ENCODE measurements around the gene GPR162. TPM values are rescaled to one million over a fixed set of nuclear protein-coding genes. Genes with fewer than 3 reads are reported as not detected.

GPR162 gene
- total and polyA plus RNA-seq, 4 donors: 0.59 to 2.4 (median 1.7) TPM

DNA sequence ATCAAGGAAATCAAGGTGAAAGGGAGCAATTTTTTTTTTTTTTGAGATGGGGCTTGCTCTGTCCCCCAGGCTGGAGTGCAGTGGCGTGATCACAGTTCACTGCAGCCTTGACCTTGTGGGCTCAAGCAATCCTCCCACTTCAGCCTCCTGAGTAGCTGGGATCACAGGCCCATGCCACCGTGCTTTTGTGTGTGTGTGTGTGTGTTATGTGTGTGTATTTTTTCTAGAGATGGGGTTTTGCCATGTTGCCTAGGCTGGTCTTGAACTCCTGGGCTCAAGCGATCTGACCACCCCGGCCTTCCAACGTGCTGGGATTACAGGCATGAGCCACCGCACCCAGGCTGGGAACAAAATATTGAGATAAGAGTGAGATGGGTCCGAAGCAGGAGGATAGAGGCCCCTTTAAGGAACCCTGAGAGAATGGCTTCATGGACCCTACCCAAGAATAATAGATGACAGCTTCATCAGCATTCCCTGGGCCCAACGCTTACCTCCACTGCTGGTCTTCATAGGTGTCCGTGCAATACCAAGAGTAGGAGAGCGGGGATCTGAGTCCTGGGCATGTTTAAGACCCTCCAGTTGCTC is 28.4 kb downstream of the GPR162 start:
- Histone ChIP-seq H3K4me1 (ENCODE audit: control insufficient read depth in 4 of 4, insufficient read depth in 4 of 4, low read length in 3 of 4) (peaks cover 7 to 23% (median 13%) of the 10 kb centered on the region in 4 donors), H3K4me3 (ENCODE audit: low read depth in 1 of 3, low read length in 3 of 3) (no peak overlapping the region), H3K9me3 (ENCODE audit: control insufficient read depth in 4 of 4, low read length in 3 of 4) (no peaks in the 10 kb centered on the region), H3K9ac (ENCODE audit: low read depth in 1 of 2, low read length in 2 of 2) (no peak overlapping the region), H3K36me3 (ENCODE audit: control insufficient read depth in 4 of 4, insufficient read depth in 3 of 4, low read depth in 1 of 4, low read length in 3 of 4) (no peaks in the 10 kb centered on the region), H3K27me3 (ENCODE audit: control insufficient read depth in 4 of 4, insufficient read depth in 4 of 4, low read length in 3 of 4) (no peaks in the 10 kb centered on the region), H3K27ac (ENCODE audit: low read depth in 1 of 2, low read length in 2 of 2) (no peak overlapping the region)
- 92% methylated on average over 10 of the region's 10 CpGs for whole genome bisulfite sequencing
- DNase-seq (ENCODE audit: low spot score): no peak
- no peak for TF ChIP-seq YY1 (IDR thresholded peaks at IDR 0.05)
- TF ChIP-seq FOXA2 (IDR thresholded peaks at IDR 0.05): no peak

- no peak for DNase-seq (ENCODE audit: low spot score)
Observed at GRCh38 chr12:6850796-6851152, 29.2 kb downstream of the GPR162 start.

GRCh38 chr12:6851153-6851920 is 29.7 kb downstream of the GPR162 start, which contains the start of gene CDCA3:
CDCA3 (minus strand) TSS chr12:6851286; CDS start chr12:6850952, 334 bp downstream.
- under 1% methylated on average over 37 of the region's 37 CpGs for WGBS
- H3K36me3 ChIP-seq (ENCODE audit: control insufficient read depth in 4 of 4, insufficient read depth in 3 of 4, low read depth in 1 of 4, low read length in 3 of 4): peaks cover 0 to 9% (median 7%) of the 10 kb centered on the region in 4 donors
- H3K27me3 ChIP-seq (ENCODE audit: control insufficient read depth in 4 of 4, insufficient read depth in 4 of 4, low read length in 3 of 4): no peaks in the 10 kb centered on the region
- peak within 1 kb of the TSS; percentile 77 to 87 for H3K9ac ChIP-seq (ENCODE audit: low read depth in 1 of 2, low read length in 2 of 2)
- H3K9me3 ChIP-seq (ENCODE audit: control insufficient read depth in 4 of 4, low read length in 3 of 4): no peaks in the 10 kb centered on the region
- peak; percentile 96 for DNase-seq (ENCODE audit: low spot score)
- peak within 1 kb of the TSS; percentile 90 to 98 for H3K27ac ChIP-seq (ENCODE audit: low read depth in 1 of 2, low read length in 2 of 2)
- peak within 1 kb of the TSS; percentile 79 to 99 (median 79) for H3K4me3 ChIP-seq (ENCODE audit: low read depth in 1 of 3, low read length in 3 of 3)
- H3K4me1 ChIP-seq (ENCODE audit: control insufficient read depth in 4 of 4, insufficient read depth in 4 of 4, low read length in 3 of 4): peaks cover 7 to 23% (median 13%) of the 10 kb centered on the region in 4 donors
- no peak for TF ChIP-seq YY1 (IDR thresholded peaks at IDR 0.05)
- no peak for TF ChIP-seq EGR1 (IDR thresholded peaks at IDR 0.05; ENCODE audit: low read depth in 2 of 2)
- TF ChIP-seq SP1 (IDR thresholded peaks at IDR 0.05): peak; percentile 99
- peak in 1 of 2 donors; percentile 52 for TF ChIP-seq JUND (IDR thresholded peaks at IDR 0.05)
- TF ChIP-seq FOXA2 (IDR thresholded peaks at IDR 0.05): no peak
- peak; percentile 88 for TF ChIP-seq TAF1 (conservative IDR thresholded peaks at IDR 0.05)
- peak in 1 of 2 donors; percentile 12 for TF ChIP-seq GABPA (IDR thresholded peaks at IDR 0.05 in 1 of 2, conservative IDR thresholded peaks at IDR 0.05 in 1 of 2)
- TF ChIP-seq RXRA (IDR thresholded peaks at IDR 0.05): peak; percentile 63 to 73
- peak; percentile 3 for TF ChIP-seq CTCF (IDR thresholded peaks at IDR 0.05; ENCODE audit: low read depth, low read length, missing input control)
- no peak for TF ChIP-seq RAD21 (IDR thresholded peaks at IDR 0.05)
- TF ChIP-seq, protein P1, sequence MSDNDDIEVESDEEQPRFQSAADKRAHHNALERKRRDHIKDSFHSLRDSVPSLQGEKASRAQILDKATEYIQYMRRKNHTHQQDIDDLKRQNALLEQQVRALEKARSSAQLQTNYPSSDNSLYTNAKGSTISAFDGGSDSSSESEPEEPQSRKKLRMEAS (IDR thresholded peaks at IDR 0.05): no peak
- no peak for TF ChIP-seq ZBTB33 (IDR thresholded peaks at IDR 0.05)
- TF ChIP-seq HNF4A (conservative IDR thresholded peaks at IDR 0.05): no peak
- no peak for TF ChIP-seq FOXA1 (IDR thresholded peaks at IDR 0.05)
- peak; percentile 9 for TF ChIP-seq ATF3 (IDR thresholded peaks at IDR 0.05)

More at GRCh38 chr12:6850796-6851152, 29.2 kb downstream of the GPR162 start:
- peaks cover 7 to 23% (median 13%) of the 10 kb centered on the region in 4 donors for H3K4me1 ChIP-seq (ENCODE audit: control insufficient read depth in 4 of 4, insufficient read depth in 4 of 4, low read length in 3 of 4)
- peaks cover 0 to 3% (median 3%) of the 10 kb centered on the region in 4 donors for H3K36me3 ChIP-seq (ENCODE audit: control insufficient read depth in 4 of 4, insufficient read depth in 3 of 4, low read depth in 1 of 4, low read length in 3 of 4)
- no peak overlapping the region for H3K9ac ChIP-seq (ENCODE audit: low read depth in 1 of 2, low read length in 2 of 2)
- WGBS: 38% methylated on average over 16 of the region's 16 CpGs
- no peaks in the 10 kb centered on the region for H3K27me3 ChIP-seq (ENCODE audit: control insufficient read depth in 4 of 4, insufficient read depth in 4 of 4, low read length in 3 of 4)
- no peak overlapping the region for H3K27ac ChIP-seq (ENCODE audit: low read depth in 1 of 2, low read length in 2 of 2)
- no peaks in the 10 kb centered on the region for H3K9me3 ChIP-seq (ENCODE audit: control insufficient read depth in 4 of 4, low read length in 3 of 4)
- TF ChIP-seq GABPA (IDR thresholded peaks at IDR 0.05 in 1 of 2, conservative IDR thresholded peaks at IDR 0.05 in 1 of 2) (no peak), JUND (IDR thresholded peaks at IDR 0.05) (no peak)
- TF ChIP-seq, protein P2, sequence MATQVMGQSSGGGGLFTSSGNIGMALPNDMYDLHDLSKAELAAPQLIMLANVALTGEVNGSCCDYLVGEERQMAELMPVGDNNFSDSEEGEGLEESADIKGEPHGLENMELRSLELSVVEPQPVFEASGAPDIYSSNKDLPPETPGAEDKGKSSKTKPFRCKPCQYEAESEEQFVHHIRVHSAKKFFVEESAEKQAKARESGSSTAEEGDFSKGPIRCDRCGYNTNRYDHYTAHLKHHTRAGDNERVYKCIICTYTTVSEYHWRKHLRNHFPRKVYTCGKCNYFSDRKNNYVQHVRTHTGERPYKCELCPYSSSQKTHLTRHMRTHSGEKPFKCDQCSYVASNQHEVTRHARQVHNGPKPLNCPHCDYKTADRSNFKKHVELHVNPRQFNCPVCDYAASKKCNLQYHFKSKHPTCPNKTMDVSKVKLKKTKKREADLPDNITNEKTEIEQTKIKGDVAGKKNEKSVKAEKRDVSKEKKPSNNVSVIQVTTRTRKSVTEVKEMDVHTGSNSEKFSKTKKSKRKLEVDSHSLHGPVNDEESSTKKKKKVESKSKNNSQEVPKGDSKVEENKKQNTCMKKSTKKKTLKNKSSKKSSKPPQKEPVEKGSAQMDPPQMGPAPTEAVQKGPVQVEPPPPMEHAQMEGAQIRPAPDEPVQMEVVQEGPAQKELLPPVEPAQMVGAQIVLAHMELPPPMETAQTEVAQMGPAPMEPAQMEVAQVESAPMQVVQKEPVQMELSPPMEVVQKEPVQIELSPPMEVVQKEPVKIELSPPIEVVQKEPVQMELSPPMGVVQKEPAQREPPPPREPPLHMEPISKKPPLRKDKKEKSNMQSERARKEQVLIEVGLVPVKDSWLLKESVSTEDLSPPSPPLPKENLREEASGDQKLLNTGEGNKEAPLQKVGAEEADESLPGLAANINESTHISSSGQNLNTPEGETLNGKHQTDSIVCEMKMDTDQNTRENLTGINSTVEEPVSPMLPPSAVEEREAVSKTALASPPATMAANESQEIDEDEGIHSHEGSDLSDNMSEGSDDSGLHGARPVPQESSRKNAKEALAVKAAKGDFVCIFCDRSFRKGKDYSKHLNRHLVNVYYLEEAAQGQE (IDR thresholded peaks at IDR 0.05): no peak
- peak overlapping the region in 1 of 3 donors; percentile 79 for H3K4me3 ChIP-seq (ENCODE audit: low read depth in 1 of 3, low read length in 3 of 3)
